ENCODE measurements around the gene TBC1D22B.
A peak's percentile ranks its signal among the peaks of the same experiment; 100 is the strongest.

TBC1D22B gene

GRCh38 chr6:37257634-37258404, at the start of gene TBC1D22B, which contains the start of gene TMEM217:
TSS of gene TBC1D22B (plus strand) at chr6:37257772. CDS start at chr6:37257918, 146 bp downstream.
TSS of gene TMEM217 (minus strand) at chr6:37258144. CDS start at chr6:37219030, 39,114 bp downstream.
- peak; percentile 94 for DNase-seq (ENCODE audit: low read depth)

- DNase-seq (ENCODE audit: low read depth), result peak; percentile 84
Observed at GRCh38 chr6:37207903-37208456, 49.6 kb upstream of the TBC1D22B start.

- no peak for DNase-seq (ENCODE audit: low read depth)
Observed at GRCh38 chr6:37208793-37209192, 48.8 kb upstream of the TBC1D22B start.

- DNase-seq (ENCODE audit: low read depth), result no peak
Observed at GRCh38 chr6:37209461-37210205, 47.9 kb upstream of the TBC1D22B start.

- DNase-seq (ENCODE audit: low read depth), result peak; percentile 63
Observed at GRCh38 chr6:37210313-37210968, 47.1 kb upstream of the TBC1D22B start.

GRCh38 chr6:37212268-37212667, 45.3 kb upstream of the TBC1D22B start:
- DNase-seq (ENCODE audit: low read depth), result no peak

- DNase-seq (ENCODE audit: low read depth), result no peak
Observed at GRCh38 chr6:37218061-37218460, 39.5 kb upstream of the TBC1D22B start.

- no peak for DNase-seq (ENCODE audit: low read depth)
Observed at GRCh38 chr6:37218511-37218910, 39.1 kb upstream of the TBC1D22B start.

- DNase-seq (ENCODE audit: low read depth), result no peak
Observed at GRCh38 chr6:37221585-37222124, 35.9 kb upstream of the TBC1D22B start.

- DNase-seq (ENCODE audit: low read depth), result peak; percentile 60
Observed at GRCh38 chr6:37222125-37222967, 35.2 kb upstream of the TBC1D22B start.

GRCh38 chr6:37222992-37223391, 34.6 kb upstream of the TBC1D22B start:
- DNase-seq (ENCODE audit: low read depth), result no peak

GRCh38 chr6:37225350-37226169, 32.0 kb upstream of the TBC1D22B start:
- DNase-seq (ENCODE audit: low read depth), result no peak

GRCh38 chr6:37230104-37230503, 27.5 kb upstream of the TBC1D22B start:
- no peak for DNase-seq (ENCODE audit: low read depth)

- DNase-seq (ENCODE audit: low read depth), result no peak
Observed at GRCh38 chr6:37232430-37233017, 25.0 kb upstream of the TBC1D22B start.

GRCh38 chr6:37233541-37233940, 24.0 kb upstream of the TBC1D22B start:
- no peak for DNase-seq (ENCODE audit: low read depth)

- DNase-seq (ENCODE audit: low read depth), result no peak
Observed at GRCh38 chr6:37236921-37237320, 20.7 kb upstream of the TBC1D22B start.

- DNase-seq (ENCODE audit: low read depth), result no peak
Observed at GRCh38 chr6:37237789-37238188, 19.8 kb upstream of the TBC1D22B start.

- DNase-seq (ENCODE audit: low read depth), result no peak
Observed at GRCh38 chr6:37238381-37238780, 19.2 kb upstream of the TBC1D22B start.

GRCh38 chr6:37239526-37239925, 18.0 kb upstream of the TBC1D22B start:
- no peak for DNase-seq (ENCODE audit: low read depth)
